Epidermal melanocyte (primary cell): ENCODE data around the gene ACBD7.

ENCODE experiments used
- DNase-seq: peaks from one replicate; pipeline ENCODE4 v3.0.0; 2011; ENCODE audit warnings: low spot score; ENCODE audit not compliant: insufficient read length

Gene ACBD7

GRCh38 chr10:15088428-15089261 is at the start of gene ACBD7:
Gene ACBD7, minus strand, starts transcription at chr10:15088776. Its CDS starts 48 bp downstream, at chr10:15088728.
- peak; percentile 83 for DNase-seq

GRCh38 chr10:15137636-15138035 is 49.1 kb upstream of the ACBD7 start:
- no peak for DNase-seq

GRCh38 chr10:15137036-15137359 is 48.4 kb upstream of the ACBD7 start:
- no peak for DNase-seq

GRCh38 chr10:15136129-15137035 is 47.8 kb upstream of the ACBD7 start:
- DNase-seq = no peak

- no peak for DNase-seq
These were observed 42.8 kb upstream of the ACBD7 start for GRCh38 chr10:15131330-15131729.

GRCh38 chr10:15124908-15125307 is 36.3 kb upstream of the ACBD7 start:
- DNase-seq = no peak

GRCh38 chr10:15124190-15124589 is 35.6 kb upstream of the ACBD7 start:
- DNase-seq = no peak

- DNase-seq = no peak
These were observed 35.2 kb upstream of the ACBD7 start for GRCh38 chr10:15123749-15124184.

GRCh38 chr10:15122477-15123030 is 34.0 kb upstream of the ACBD7 start:
- no peak for DNase-seq

GRCh38 chr10:15121707-15122106 is 33.1 kb upstream of the ACBD7 start:
- no peak for DNase-seq

- no peak for DNase-seq
These were observed 31.9 kb upstream of the ACBD7 start for GRCh38 chr10:15120523-15120922.

- DNase-seq = no peak
These were observed 30.0 kb upstream of the ACBD7 start for GRCh38 chr10:15118615-15119014.

GRCh38 chr10:15116225-15116624 is 27.6 kb upstream of the ACBD7 start:
- no peak for DNase-seq

- DNase-seq = no peak
These were observed 25.2 kb upstream of the ACBD7 start for GRCh38 chr10:15113766-15114165.

GRCh38 chr10:15112657-15113056 is 24.1 kb upstream of the ACBD7 start:
- no peak for DNase-seq

- peak; percentile 42 for DNase-seq
These were observed 17.9 kb upstream of the ACBD7 start for GRCh38 chr10:15106352-15107013.

GRCh38 chr10:15103513-15103912 is 14.9 kb upstream of the ACBD7 start:
- no peak for DNase-seq

- no peak for DNase-seq
These were observed 11.3 kb upstream of the ACBD7 start for GRCh38 chr10:15099886-15100285.

- DNase-seq = peak; percentile 96
These were observed 8.6 kb upstream of the ACBD7 start, which contains the start of gene RPP38 for GRCh38 chr10:15097011-15097812. Gene RPP38, plus strand, starts transcription at chr10:15097355. Its CDS starts 5,960 bp downstream, at chr10:15103315.

GRCh38 chr10:15096661-15097010 is 8.1 kb upstream of the ACBD7 start:
- no peak for DNase-seq
